Measurements from ENCODE around the gene MBD6. TPM values are rescaled to one million over a fixed set of nuclear protein-coding genes. Genes with fewer than 3 reads are reported as not detected.

The MBD6 gene
- total RNA-seq, 1 experiment from 2014 or later: 66.8 TPM

DNA sequence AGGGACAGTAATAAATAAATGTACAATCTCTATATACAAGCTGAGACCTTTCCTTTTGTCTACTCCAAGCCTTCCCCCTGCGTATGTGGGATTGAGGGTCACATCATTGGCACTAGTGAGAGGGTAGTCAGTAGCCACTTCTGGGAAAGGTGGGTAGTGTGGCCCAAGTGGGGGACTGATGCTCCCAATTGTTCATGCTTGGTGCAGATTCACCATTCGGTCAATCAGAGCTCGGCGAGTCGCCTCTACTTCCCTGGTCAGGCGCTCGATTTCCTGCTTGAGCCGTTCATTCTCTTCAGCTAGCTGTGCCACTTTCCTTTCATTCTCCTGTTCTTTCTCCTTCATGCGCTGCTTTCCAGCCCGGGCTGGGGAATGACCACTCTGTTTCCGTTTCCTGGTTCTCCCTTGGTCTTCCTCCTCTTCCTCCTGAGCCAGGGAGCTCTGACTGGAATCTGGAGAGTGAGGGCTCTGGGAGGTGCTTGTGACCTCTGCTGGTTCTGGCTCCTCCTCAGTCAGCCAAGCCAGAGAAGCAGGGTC is 5.9 kb upstream of the MBD6 start:
- Mint-ChIP-seq H3K36me3 (ENCODE audit: insufficient read depth in 1 of 3, low read depth in 3 of 3) (peaks cover 61 to 77% (median 73%) of the 10 kb centered on the region in 3 experiments), H3K4me3 (no peak overlapping the region), H3K9me3 (no peaks in the 10 kb centered on the region), H3K27ac (peak overlapping the region; percentile 29 to 87 (median 53); a peak in 5 of 7 replicates), H3K4me1 (peaks cover 18 to 25% of the 10 kb centered on the region in 2 experiments), H3K27me3 (ENCODE audit: low read depth) (peaks cover 2% of the 10 kb centered on the region; the same call in 1 of the 2 replicates)
- no peak overlapping the region for H2AK5ac ChIP-seq (ENCODE audit: insufficient read length, low read length)
- 0 out of 2 replicates have a peak, but pooled peaks cover 1% of the 10 kb centered on the region for H3K79me2 ChIP-seq (ENCODE audit: insufficient read depth, low read length)
- no peaks in the 10 kb centered on the region for H4K20me1 ChIP-seq (ENCODE audit: control insufficient read depth, insufficient read depth, insufficient read length)
- H3K23me2 ChIP-seq (ENCODE audit: insufficient read length, low read depth, low read length, poor library complexity, severe bottlenecking): peaks cover 11% of the 10 kb centered on the region
- H3K4ac ChIP-seq (ENCODE audit: low read depth, low read length): no peak overlapping the region
- WGBS (ENCODE audit: extremely low coverage, insufficient read length, low lambda C conversion rate): no CpG with 5 or more reads among the region's 11 CpGs
- no peaks in the 10 kb centered on the region for H3K79me1 ChIP-seq (ENCODE audit: insufficient read depth, low read depth, low read length, poor library complexity, severe bottlenecking)
- H2BK5ac ChIP-seq (ENCODE audit: insufficient read length, low read length): no peak overlapping the region
- no peak overlapping the region for H3K27ac ChIP-seq (ENCODE audit: insufficient read length, low read depth, low read length)
- no peak overlapping the region for H4K5ac ChIP-seq (ENCODE audit: insufficient read length, low read depth, low read length)
- H3K27me3 ChIP-seq (ENCODE audit: insufficient read depth, low read length): no peaks in the 10 kb centered on the region
- no peak overlapping the region for H3T11ph ChIP-seq (ENCODE audit: low read length)
- no peak for DNase-seq
- no peak overlapping the region for H3K18ac ChIP-seq (ENCODE audit: insufficient read length, low read depth, low read length)
- H4K91ac ChIP-seq (ENCODE audit: insufficient read length, low read depth, low read length): no peak overlapping the region
- no peak overlapping the region for H4K8ac ChIP-seq (replicated peaks; ENCODE audit: insufficient read length, low read depth, low read length)
- no peak overlapping the region for H3K56ac ChIP-seq (ENCODE audit: insufficient read length, low read depth, low read length)
- no peak overlapping the region for H2AFZ ChIP-seq (ENCODE audit: low read length)
- H3K14ac ChIP-seq (ENCODE audit: insufficient read depth, low read length): no peak overlapping the region
- no peaks in the 10 kb centered on the region for H3K9me3 ChIP-seq (ENCODE audit: control insufficient read depth, low read depth, low read length)
- H2BK120ac ChIP-seq (ENCODE audit: low read depth, low read length, poor library complexity, severe bottlenecking): no peak overlapping the region
- H3K4me2 ChIP-seq (ENCODE audit: insufficient read depth, insufficient read length, low read length): no peak overlapping the region
- peaks cover 3% of the 10 kb centered on the region; the same call in 1 of the 2 replicates for H3K4me1 ChIP-seq (ENCODE audit: insufficient read depth, low read length)
- no peak overlapping the region for H2BK20ac ChIP-seq (ENCODE audit: low read depth, low read length, poor library complexity, severe bottlenecking)
- TF ChIP-seq, protein P1, sequence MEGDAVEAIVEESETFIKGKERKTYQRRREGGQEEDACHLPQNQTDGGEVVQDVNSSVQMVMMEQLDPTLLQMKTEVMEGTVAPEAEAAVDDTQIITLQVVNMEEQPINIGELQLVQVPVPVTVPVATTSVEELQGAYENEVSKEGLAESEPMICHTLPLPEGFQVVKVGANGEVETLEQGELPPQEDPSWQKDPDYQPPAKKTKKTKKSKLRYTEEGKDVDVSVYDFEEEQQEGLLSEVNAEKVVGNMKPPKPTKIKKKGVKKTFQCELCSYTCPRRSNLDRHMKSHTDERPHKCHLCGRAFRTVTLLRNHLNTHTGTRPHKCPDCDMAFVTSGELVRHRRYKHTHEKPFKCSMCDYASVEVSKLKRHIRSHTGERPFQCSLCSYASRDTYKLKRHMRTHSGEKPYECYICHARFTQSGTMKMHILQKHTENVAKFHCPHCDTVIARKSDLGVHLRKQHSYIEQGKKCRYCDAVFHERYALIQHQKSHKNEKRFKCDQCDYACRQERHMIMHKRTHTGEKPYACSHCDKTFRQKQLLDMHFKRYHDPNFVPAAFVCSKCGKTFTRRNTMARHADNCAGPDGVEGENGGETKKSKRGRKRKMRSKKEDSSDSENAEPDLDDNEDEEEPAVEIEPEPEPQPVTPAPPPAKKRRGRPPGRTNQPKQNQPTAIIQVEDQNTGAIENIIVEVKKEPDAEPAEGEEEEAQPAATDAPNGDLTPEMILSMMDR (conservative IDR thresholded peaks at IDR 0.05): no peak
- H3K23ac ChIP-seq (ENCODE audit: insufficient read length, low read depth, low read length): no peak overlapping the region
- H2BK15ac ChIP-seq (ENCODE audit: low read depth, low read length): no peak overlapping the region
- no peak overlapping the region for H2BK12ac ChIP-seq (ENCODE audit: insufficient read length, low read depth, low read length)
- H3K9ac ChIP-seq (ENCODE audit: extremely low read depth, insufficient read length, low read length): no peak overlapping the region

Data from H9 (cell line).